Astrocyte (in vitro differentiated cells and primary cell): ENCODE measurements around the gene XCL1.

Source experiments
- CTCF ChIP-seq: IDR thresholded peaks from 2 replicates; pipeline ENCODE4 v1.5.1; 2011; ENCODE audit warnings: low read depth, mild to moderate bottlenecking, inconsistent platforms, low read length, moderate library complexity; ENCODE audit not compliant: insufficient read depth
- EZH2 ChIP-seq: IDR thresholded peaks from 2 replicates; pipeline ENCODE4 v1.6.1; 2012; ENCODE audit warnings: mild to moderate bottlenecking, low read length, inconsistent platforms; ENCODE audit not compliant: insufficient read depth

GRCh38 chr1:168629466-168629865, 53.1 kb downstream of the XCL1 start:
- TF ChIP-seq CTCF (no peak), EZH2 (no peak)
